SK-N-SH (cell line): ENCODE measurements around the gene MAP6D1. TPM values are rescaled to one million over a fixed set of nuclear protein-coding genes. Genes with fewer than 3 reads are reported as not detected.

Source experiments
- CTCF ChIA-PET: fragments of 300-600, 350-600 bp; formaldehyde crosslinking; extraction: SDS; loops from one replicate; lab custom pipeline; 2021; lab: Yijun Ruan, JAX
- POLR2A ChIA-PET: fragments of 350-600 bp; sonication (Branson Sonifier 250); formaldehyde crosslinking; extraction: SDS; loops from one replicate; lab custom pipeline; 2020; ENCODE audit warnings: antibody characterized with exemption, inconsistent platforms; lab: Yijun Ruan, JAX
- DNase-seq: peaks from one replicate; pipeline ENCODE4 v3.0.0; 2012
- H2AFZ ChIP-seq: fragments of 200-600 bp; sonication (generic); 2 replicates; pipeline ENCODE4 v1.8.1; 2016; ENCODE audit warnings: antibody characterized with exemption, mild to moderate bottlenecking, low read depth
- H3F3A ChIP-seq: fragments of 200-600 bp; sonication (generic); replicated peaks from 2 replicates; pipeline ENCODE3; 2016; ENCODE audit warnings: antibody characterized with exemption, mild to moderate bottlenecking; ENCODE audit not compliant: insufficient read depth
- H3K27ac ChIP-seq, 2 experiments: fragments of 200-500 bp in 1 of 2; fragments of 200-600 bp in 1 of 2; sonication (Bioruptor generic) in 1 of 2; sonication (generic), shearing (Covaris generic) in 1 of 2; 2 replicates each; pipeline versions ENCODE4 v1.5.1 to v1.6.1; 2014 to 2016; ENCODE audit warnings: low read depth in 2 of 2, inconsistent platforms in 1 of 2, low read length in 1 of 2, mild to moderate bottlenecking in 1 of 2, mixed read lengths in 1 of 2
- H3K27me3 ChIP-seq: fragments of 200-600 bp; sonication (generic), shearing (Covaris generic); 2 replicates; pipeline ENCODE4 v1.6.1; 2016; ENCODE audit warnings: mixed run types; ENCODE audit not compliant: insufficient read depth
- H3K36me3 ChIP-seq, 2 experiments: fragments of 200-500 bp in 1 of 2; fragments of 200-600 bp in 1 of 2; sonication (Bioruptor generic) in 1 of 2; sonication (generic) in 1 of 2; replicated peaks in 1 of 2; 2 replicates each; pipeline versions ENCODE3 to v1.5.1; 2014 to 2016; ENCODE audit warnings: low read length in 1 of 2, mild to moderate bottlenecking in 1 of 2; ENCODE audit not compliant: insufficient read depth in 2 of 2, control insufficient read depth in 1 of 2
- H3K4me1 ChIP-seq, 2 experiments: fragments of 200-500 bp in 1 of 2; fragments of 200-600 bp in 1 of 2; sonication (Bioruptor generic) in 1 of 2; sonication (generic), shearing (Covaris generic) in 1 of 2; 2 replicates each; pipeline versions ENCODE4 v1.5.1 to v1.6.1; 2014 to 2016; ENCODE audit warnings: low read depth in 1 of 2, low read length in 1 of 2, mixed run types in 1 of 2; ENCODE audit not compliant: insufficient read depth in 2 of 2, control insufficient read depth in 1 of 2
- H3K4me2 ChIP-seq: fragments of 200-600 bp; sonication (generic), shearing (Covaris generic); 2 replicates; pipeline ENCODE4 v1.6.1; 2017; ENCODE audit warnings: mixed run types
- H3K4me3 ChIP-seq, 2 experiments: fragments of 200-500 bp in 1 of 2; fragments of 200-600 bp in 1 of 2; sonication (Bioruptor generic) in 1 of 2; sonication (generic), shearing (Covaris generic) in 1 of 2; 2 replicates each; pipeline versions ENCODE4 v1.5.1 to v1.8.1; 2014 to 2016; ENCODE audit warnings: low read depth in 2 of 2, inconsistent platforms in 1 of 2, low read length in 1 of 2, mild to moderate bottlenecking in 1 of 2, mixed read lengths in 1 of 2, moderate library complexity in 1 of 2
- H3K79me2 ChIP-seq: fragments of 200-600 bp; sonication (generic); 2 replicates; pipeline ENCODE4 v1.8.1; 2017; ENCODE audit warnings: mild to moderate bottlenecking; ENCODE audit not compliant: insufficient read depth
- H3K9ac ChIP-seq: fragments of 200-600 bp; sonication (generic); 2 replicates; pipeline ENCODE4 v1.6.1; 2017; ENCODE audit warnings: mixed run types
- H3K9me2 ChIP-seq: fragments of 200-600 bp; sonication (generic); 2 replicates; pipeline ENCODE4 v1.6.1; 2017; ENCODE audit warnings: mixed run types
- H3K9me3 ChIP-seq: fragments of 200-600 bp; sonication (generic); 2 replicates; pipeline ENCODE4 v1.6.1; 2017; ENCODE audit warnings: mixed run types, mild to moderate bottlenecking, moderate library complexity
- H4K20me1 ChIP-seq: fragments of 200-600 bp; sonication (generic); 2 replicates; pipeline ENCODE4 v1.6.1; 2017; ENCODE audit warnings: mild to moderate bottlenecking, mixed run types; ENCODE audit not compliant: insufficient read depth
- CTCF ChIP-seq: fragments of 200-600 bp; sonication (generic); IDR thresholded peaks from 2 replicates; pipeline ENCODE4 v1.6.1; 2017; ENCODE audit warnings: antibody characterized with exemption, mild to moderate bottlenecking, moderate library complexity
- GABPA ChIP-seq: IDR thresholded peaks from 2 replicates; pipeline ENCODE4 v1.4.0; 2012; ENCODE audit warnings: low read depth, mild to moderate bottlenecking
- MEF2A ChIP-seq: IDR thresholded peaks from 2 replicates; pipeline ENCODE4 v1.4.0; 2012; ENCODE audit warnings: low read depth, borderline replicate concordance
- NFIC ChIP-seq: IDR thresholded peaks from 2 replicates; pipeline ENCODE4 v1.4.0; 2012; ENCODE audit warnings: borderline replicate concordance
- RCOR1 ChIP-seq: fragments of 150-350 bp; IDR thresholded peaks from 2 replicates; pipeline ENCODE4 v1.6.1; 2017; ENCODE audit warnings: antibody characterized with exemption, low read length
- REST ChIP-seq: IDR thresholded peaks from 2 replicates; pipeline ENCODE4 v1.6.1; 2012; ENCODE audit warnings: mild to moderate bottlenecking, low read depth, low read length, moderate library complexity
- RXRA ChIP-seq: IDR thresholded peaks from 2 replicates; pipeline ENCODE4 v1.4.0; 2012; ENCODE audit warnings: low read depth, mild to moderate bottlenecking, borderline replicate concordance
- SMC3 ChIP-seq: IDR thresholded peaks from 2 replicates; pipeline ENCODE4 v1.6.1; 2012; ENCODE audit warnings: low read depth, low read length, improper control_type of control experiment
- YY1 ChIP-seq: IDR thresholded peaks from 2 replicates; pipeline ENCODE4 v1.4.0; 2012; ENCODE audit warnings: low read depth, mild to moderate bottlenecking
- WGBS: methylation state at CpG from one replicate; pipeline ENCODE4 v1.1.6; 2017; ENCODE audit warnings: low lambda C conversion rate; 5-methylcytosine and 5-hydroxymethylcytosine counted together
- polyA plus RNA-seq, 3 experiments: library from polyadenylated mRNA; depleted of rRNA; stranded (reverse); fragments of >200 nt; gene quantifications; 2 replicates each; pipeline ENCODE4 v1.2.3, GENCODE V29; 2012
- TF ChIP-seq, protein P1 (sequence below): IDR thresholded peaks from 2 replicates; pipeline ENCODE4; 2012
- TF ChIP-seq, protein P2 (sequence below): fragments of 150-350 bp; IDR thresholded peaks from 2 replicates; pipeline ENCODE4 v1.6.1; 2017; ENCODE audit warnings: antibody characterized with exemption, low read length, low read depth, borderline replicate concordance

The MAP6D1 gene
- polyA plus RNA-seq, 1 of the 3 experiments (the other 2 are of a cell fraction) = 2.6 TPM

DNA sequence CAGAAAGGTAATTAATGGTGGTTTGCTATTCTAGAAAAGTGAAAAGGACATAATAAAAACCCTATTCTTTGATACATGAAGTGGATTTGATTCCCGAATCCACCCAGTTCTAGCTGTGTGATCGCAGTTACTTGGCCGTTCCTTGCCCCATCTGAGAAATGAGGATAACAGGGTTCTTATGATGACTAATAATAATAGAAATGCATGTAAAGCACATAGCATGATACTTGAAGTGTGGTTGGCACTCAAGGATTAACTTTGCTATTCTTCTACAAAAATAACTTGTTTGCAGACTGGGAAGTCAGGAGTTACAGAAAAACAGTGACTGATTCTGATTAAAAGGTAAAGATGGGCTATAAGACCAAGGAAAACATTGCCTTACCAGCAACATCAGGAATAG is 32.5 kb upstream of the MAP6D1 start:
- POLR2A ChIA-PET = no interaction called here
- CTCF ChIA-PET = interaction anchor here (0.7 kb wide), 1 partner anchor 84 kb away, joined by 3 read pairs; no protein-coding TSS in a partner anchor

GRCh38 chr3:183854318-183855035 is 29.1 kb upstream of the MAP6D1 start:
- DNase-seq = no peak
- no peaks in the 10 kb centered on the region for H3K4me1 ChIP-seq
- H3K9me2 ChIP-seq = 0 out of 2 replicates have a peak, but pooled peaks cover under 1% of the 10 kb centered on the region
- H3F3A ChIP-seq = peaks cover 5% of the 10 kb centered on the region
- CTCF ChIA-PET = interaction anchor here (0.6 kb wide), 1 partner anchor 17 kb away, joined by 3 read pairs; no protein-coding TSS in a partner anchor
- H3K4me2 ChIP-seq = no peak overlapping the region
- H3K36me3 ChIP-seq = peaks cover 55 to 58% of the 10 kb centered on the region in 2 experiments
- WGBS = 97% methylated on average over 4 of the region's 4 CpGs
- TF ChIP-seq CTCF = no peak
- no peak for TF ChIP-seq REST
- TF ChIP-seq RXRA = no peak
- no peak for TF ChIP-seq GABPA
- TF ChIP-seq NFIC = no peak
- H3K4me3 ChIP-seq = no peak overlapping the region
- H3K27me3 ChIP-seq = no peaks in the 10 kb centered on the region
- H3K9ac ChIP-seq = no peak overlapping the region
- H2AFZ ChIP-seq = no peak overlapping the region
- H3K27ac ChIP-seq = no peak overlapping the region
- H3K9me3 ChIP-seq = no peaks in the 10 kb centered on the region
- H3K79me2 ChIP-seq = peaks cover 1% of the 10 kb centered on the region; the same call in 1 of the 2 replicates
- POLR2A ChIA-PET = no interaction called here
- H4K20me1 ChIP-seq = no peaks in the 10 kb centered on the region

More for the DNA sequence above, 32.5 kb upstream of the MAP6D1 start:
- no peaks in the 10 kb centered on the region for H3K9me3 ChIP-seq
- H3F3A ChIP-seq = peaks cover 5% of the 10 kb centered on the region
- H3K36me3 ChIP-seq = peaks cover 61 to 66% of the 10 kb centered on the region in 2 experiments
- TF ChIP-seq, protein P1, sequence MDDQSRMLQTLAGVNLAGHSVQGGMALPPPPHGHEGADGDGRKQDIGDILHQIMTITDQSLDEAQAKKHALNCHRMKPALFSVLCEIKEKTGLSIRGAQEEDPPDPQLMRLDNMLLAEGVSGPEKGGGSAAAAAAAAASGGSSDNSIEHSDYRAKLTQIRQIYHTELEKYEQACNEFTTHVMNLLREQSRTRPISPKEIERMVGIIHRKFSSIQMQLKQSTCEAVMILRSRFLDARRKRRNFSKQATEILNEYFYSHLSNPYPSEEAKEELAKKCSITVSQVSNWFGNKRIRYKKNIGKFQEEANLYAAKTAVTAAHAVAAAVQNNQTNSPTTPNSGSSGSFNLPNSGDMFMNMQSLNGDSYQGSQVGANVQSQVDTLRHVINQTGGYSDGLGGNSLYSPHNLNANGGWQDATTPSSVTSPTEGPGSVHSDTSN = no peak
- TF ChIP-seq YY1 (no peak), RCOR1 (no peak), MEF2A (no peak), SMC3 (no peak)
- TF ChIP-seq, protein P2, sequence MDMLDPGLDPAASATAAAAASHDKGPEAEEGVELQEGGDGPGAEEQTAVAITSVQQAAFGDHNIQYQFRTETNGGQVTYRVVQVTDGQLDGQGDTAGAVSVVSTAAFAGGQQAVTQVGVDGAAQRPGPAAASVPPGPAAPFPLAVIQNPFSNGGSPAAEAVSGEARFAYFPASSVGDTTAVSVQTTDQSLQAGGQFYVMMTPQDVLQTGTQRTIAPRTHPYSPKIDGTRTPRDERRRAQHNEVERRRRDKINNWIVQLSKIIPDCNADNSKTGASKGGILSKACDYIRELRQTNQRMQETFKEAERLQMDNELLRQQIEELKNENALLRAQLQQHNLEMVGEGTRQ = no peak
- no peak overlapping the region for H3K9ac ChIP-seq
- no peak overlapping the region for H3K4me3 ChIP-seq
- H2AFZ ChIP-seq = no peak overlapping the region
- no peak overlapping the region for H3K4me2 ChIP-seq
- no peaks in the 10 kb centered on the region for H3K27me3 ChIP-seq
- H4K20me1 ChIP-seq = no peaks in the 10 kb centered on the region
- no peaks in the 10 kb centered on the region for H3K4me1 ChIP-seq
- H3K9me2 ChIP-seq = no peaks in the 10 kb centered on the region
- H3K27ac ChIP-seq = no peak overlapping the region
- no peaks in the 10 kb centered on the region; the same call in 1 of the 2 replicates for H3K79me2 ChIP-seq
- DNase-seq = no peak
- 97% methylated on average over 3 of the region's 3 CpGs for WGBS
